ENCODE data around the gene DSPP.

The DSPP gene

GRCh38 chr4:87631668-87632067 lies 23.3 kb downstream of the DSPP start:
- no peak for DNase-seq (ENCODE audit: low read depth)

GRCh38 chr4:87632469-87632868 lies 24.1 kb downstream of the DSPP start:
- DNase-seq (ENCODE audit: low read depth), result no peak

- DNase-seq (ENCODE audit: low read depth), result peak; percentile 30
These were observed 24.9 kb downstream of the DSPP start for GRCh38 chr4:87633243-87633642.

GRCh38 chr4:87644286-87644685 lies 36.0 kb downstream of the DSPP start:
- DNase-seq (ENCODE audit: low read depth), result no peak

- DNase-seq (ENCODE audit: low read depth), result no peak
These were observed 41.7 kb downstream of the DSPP start, which contains the start of gene DMP1 for GRCh38 chr4:87649980-87650379. Gene DMP1, plus strand, starts transcription at chr4:87650280. Its CDS starts 6,213 bp downstream, at chr4:87656493.

GRCh38 chr4:87650938-87651337 lies 42.6 kb downstream of the DSPP start:
- DNase-seq (ENCODE audit: low read depth), result no peak

- DNase-seq (ENCODE audit: low read depth), result no peak
These were observed 43.6 kb downstream of the DSPP start for GRCh38 chr4:87651941-87652340.

GRCh38 chr4:87654487-87655044 lies 46.2 kb downstream of the DSPP start:
- DNase-seq (ENCODE audit: low read depth), result no peak

- peak; percentile 67 for DNase-seq (ENCODE audit: low read depth)
These were observed 49.2 kb downstream of the DSPP start for GRCh38 chr4:87657525-87657924.

GRCh38 chr4:87659247-87659931 lies 51.1 kb downstream of the DSPP start:
- DNase-seq (ENCODE audit: low read depth), result peak; percentile 44

GRCh38 chr4:87662871-87663270 lies 54.5 kb downstream of the DSPP start:
- no peak for DNase-seq (ENCODE audit: low read depth)

All from EH (cell line).